ENCODE results near the gene NBEAL2. TPM values are rescaled to one million over a fixed set of nuclear protein-coding genes. Genes with fewer than 3 reads are reported as not detected.

The NBEAL2 gene
- total RNA-seq, 1 experiment from 2014 or later = 50.7 TPM

- CTCF ChIA-PET = no interaction called here
- Histone ChIP-seq H3K79me2 (ENCODE audit: low read length) (no peaks in the 10 kb centered on the region), H2AFZ (ENCODE audit: low read length) (no peak overlapping the region), H3K9me3 (ENCODE audit: low read length) (no peaks in the 10 kb centered on the region), H3K9me2 (replicated peaks; ENCODE audit: low read length) (no peaks in the 10 kb centered on the region), H3K4me1 (ENCODE audit: insufficient read depth, low read length) (peaks cover 9% of the 10 kb centered on the region), H4K20me1 (ENCODE audit: low read length) (no peaks in the 10 kb centered on the region), H3K27ac (ENCODE audit: low read length) (no peak overlapping the region), H3K27me3 (ENCODE audit: low read length) (no peaks in the 10 kb centered on the region), H3F3A (ENCODE audit: low read length, unreplicated experiment) (no peaks in the 10 kb centered on the region), H3K36me3 (ENCODE audit: low read depth, low read length) (peaks cover 3% of the 10 kb centered on the region; the same call in 1 of the 2 replicates), H3K9ac (ENCODE audit: low read length) (no peak overlapping the region), H3K4me2 (ENCODE audit: low read length) (no peak overlapping the region), H3K4me3 (ENCODE audit: low read length) (no peak overlapping the region)
- ATAC-seq (no peak), DNase-seq (no peak)
- BruUV-seq (replicated peaks) = no TSS peak
- intact Hi-C loops (cut with micrococcal nuclease) = loop anchor here (5.0 kb wide), 1 partner anchor 74 kb away; no protein-coding TSS in a partner anchor
- POLR2A ChIA-PET (ENCODE audit: unreplicated experiment) = no interaction called here
- no peak for TF ChIP-seq CTCF (conservative IDR thresholded peaks at IDR 0.05; ENCODE audit: low read depth, low read length)
- no peak for TF ChIP-seq EZH2phosphoT487 (IDR thresholded peaks at IDR 0.05; ENCODE audit: borderline replicate concordance, low read length)
- TF ChIP-seq EZH2 (IDR thresholded peaks at IDR 0.05; ENCODE audit: low read length, unreplicated experiment) = no peak
Measured at GRCh38 chr3:46995901-46996562, 16.6 kb downstream of the NBEAL2 start.

- DNase-seq (no peak), ATAC-seq (no peak)
- Histone ChIP-seq H3K9ac (ENCODE audit: low read length) (no peak overlapping the region), H3K4me3 (ENCODE audit: low read length) (no peak overlapping the region), H3F3A (ENCODE audit: low read length, unreplicated experiment) (no peaks in the 10 kb centered on the region), H3K4me1 (ENCODE audit: insufficient read depth, low read length) (peaks cover 9% of the 10 kb centered on the region), H3K27ac (ENCODE audit: low read length) (no peak overlapping the region), H3K9me2 (replicated peaks; ENCODE audit: low read length) (no peaks in the 10 kb centered on the region), H3K4me2 (ENCODE audit: low read length) (no peak overlapping the region), H3K36me3 (ENCODE audit: low read depth, low read length) (peaks cover 10% of the 10 kb centered on the region; the same call in 1 of the 2 replicates), H3K79me2 (ENCODE audit: low read length) (no peaks in the 10 kb centered on the region), H2AFZ (ENCODE audit: low read length) (no peak overlapping the region), H3K27me3 (ENCODE audit: low read length) (no peaks in the 10 kb centered on the region), H4K20me1 (ENCODE audit: low read length) (no peaks in the 10 kb centered on the region), H3K9me3 (ENCODE audit: low read length) (no peaks in the 10 kb centered on the region)
- ChIA-PET CTCF (interaction anchor here (0.5 kb wide), 1 partner anchor 56 kb away, joined by 4 read pairs; no protein-coding TSS in a partner anchor), POLR2A (ENCODE audit: unreplicated experiment) (no interaction called here)
- TF ChIP-seq EZH2 (IDR thresholded peaks at IDR 0.05; ENCODE audit: low read length, unreplicated experiment) = no peak
- no peak for TF ChIP-seq EZH2phosphoT487 (IDR thresholded peaks at IDR 0.05; ENCODE audit: borderline replicate concordance, low read length)
- no peak for TF ChIP-seq CTCF (conservative IDR thresholded peaks at IDR 0.05; ENCODE audit: low read depth, low read length)
- no TSS peak for BruUV-seq (replicated peaks)
- intact Hi-C loops (cut with micrococcal nuclease) = loop anchor here (5.0 kb wide), 1 partner anchor 75 kb away; no protein-coding TSS in a partner anchor
Measured at GRCh38 chr3:46996689-46997452, 17.4 kb downstream of the NBEAL2 start.

All from PC-3 (cell line).